Smooth muscle cell (in vitro differentiated cells): ENCODE measurements around the gene SNAPC1. TPM values are rescaled to one million over a fixed set of nuclear protein-coding genes. Genes with fewer than 3 reads are reported as not detected.

Experiments
- DNase-seq: peaks from one replicate; lab custom pipeline; 2025; ENCODE audit not compliant: unreplicated experiment; lab: John Stamatoyannopoulos, UW
- H2AFZ ChIP-seq: fragments of 200-600 bp; sonication (generic); 2 replicates; pipeline ENCODE4 v1.6.0; 2016; ENCODE audit warnings: antibody characterized with exemption, low read depth, mild to moderate bottlenecking
- H3F3A ChIP-seq: fragments of 200-600 bp; sonication (generic); 2 replicates; pipeline ENCODE4 v1.6.0; 2017; ENCODE audit warnings: antibody characterized with exemption, low read depth
- H3K27ac ChIP-seq: fragments of 200-600 bp; sonication (generic); 2 replicates; pipeline ENCODE4 v1.5.1; 2016; ENCODE audit warnings: low read depth, mild to moderate bottlenecking
- H3K27me3 ChIP-seq: fragments of 200-600 bp; sonication (generic); 2 replicates; pipeline ENCODE4 v1.6.1; 2016; ENCODE audit warnings: low read depth, mild to moderate bottlenecking
- H3K36me3 ChIP-seq: fragments of 200-600 bp; sonication (generic); 2 replicates; pipeline ENCODE4 v1.5.1; 2016; ENCODE audit warnings: low read depth
- H3K4me1 ChIP-seq: fragments of 200-600 bp; sonication (generic); 2 replicates; pipeline ENCODE4 v1.5.1; 2016; ENCODE audit warnings: low read depth
- H3K4me2 ChIP-seq: fragments of 200-600 bp; sonication (generic); 2 replicates; pipeline ENCODE4 v1.6.0; 2016; ENCODE audit warnings: mild to moderate bottlenecking
- H3K4me3 ChIP-seq: fragments of 200-600 bp; sonication (generic); 2 replicates; pipeline ENCODE4 v1.5.1; 2016; ENCODE audit warnings: mild to moderate bottlenecking
- H3K79me2 ChIP-seq: fragments of 200-600 bp; sonication (generic); 2 replicates; pipeline ENCODE4 v1.6.0; 2016; ENCODE audit warnings: low read depth, mild to moderate bottlenecking
- H3K9ac ChIP-seq: fragments of 200-600 bp; sonication (generic); 2 replicates; pipeline ENCODE4 v1.6.0; 2016; ENCODE audit warnings: low read depth
- H3K9me3 ChIP-seq: fragments of 200-600 bp; sonication (generic); replicated peaks from 2 replicates; pipeline ENCODE4 v1.5.1; 2016; ENCODE audit warnings: low read depth
- H4K20me1 ChIP-seq: fragments of 200-600 bp; sonication (generic); 2 replicates; pipeline ENCODE4 v1.6.0; 2016; ENCODE audit warnings: low read depth
- WGBS: methylation state at CpG from one replicate; pipeline ENCODE4 v1.1.7; 2016; ENCODE audit warnings: low lambda C conversion rate; 5-methylcytosine and 5-hydroxymethylcytosine counted together
- polyA plus RNA-seq: library from polyadenylated mRNA; unstranded; fragments of >200 nt; fragmentation: Nextera tagmentation; extraction: Ambion mirVana; gene quantifications from 2 replicates; pipeline ENCODE4 v1.2.1, GENCODE V29; 2016
- total RNA-seq: library from RNA; depleted of rRNA; stranded (reverse); fragments of >200 nt; gene quantifications from 2 replicates; pipeline ENCODE4 v1.2.3, GENCODE V29; 2014
- TF ChIP-seq, protein P1 (sequence below): fragments of 200-600 bp; sonication (generic); IDR thresholded peaks from 2 replicates; pipeline ENCODE4 v1.5.1; 2017; ENCODE audit warnings: borderline replicate concordance, mild to moderate bottlenecking, antibody characterized with exemption; ENCODE audit not compliant: insufficient read depth, poor library complexity, severe bottlenecking

The SNAPC1 gene
- total and polyA plus RNA-seq, 2 experiments from 2014 or later: 6.1 to 13.5 TPM

DNA sequence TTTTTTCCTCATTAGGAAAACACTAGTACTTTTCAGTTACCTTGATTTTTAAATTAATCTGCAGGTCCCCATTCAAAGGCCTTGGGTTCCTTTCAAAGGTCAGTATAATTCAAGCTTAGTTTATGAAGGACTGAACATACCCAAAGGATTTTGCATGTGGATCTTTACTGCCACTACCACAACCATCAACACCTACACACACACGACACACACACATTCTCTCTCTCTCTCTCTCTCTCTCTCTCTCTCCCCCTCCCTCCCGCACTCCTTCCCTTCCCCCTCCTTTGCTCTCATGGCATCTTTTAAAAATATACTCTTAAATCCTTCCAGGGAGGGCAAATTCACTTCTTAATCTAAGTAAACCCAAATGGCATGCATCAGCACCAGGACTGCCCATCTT, 38.1 kb upstream of the SNAPC1 start:
- 60% methylated on average over 1 of the region's 2 CpGs for WGBS
- no peaks in the 10 kb centered on the region for H3K27me3 ChIP-seq
- H3K4me3 ChIP-seq: no peak overlapping the region
- peaks cover 22% of the 10 kb centered on the region for H3F3A ChIP-seq
- peaks cover 43% of the 10 kb centered on the region for H3K36me3 ChIP-seq
- H3K9me3 ChIP-seq: no peaks in the 10 kb centered on the region
- H3K4me1 ChIP-seq: peaks cover 9% of the 10 kb centered on the region
- TF ChIP-seq, protein P1, sequence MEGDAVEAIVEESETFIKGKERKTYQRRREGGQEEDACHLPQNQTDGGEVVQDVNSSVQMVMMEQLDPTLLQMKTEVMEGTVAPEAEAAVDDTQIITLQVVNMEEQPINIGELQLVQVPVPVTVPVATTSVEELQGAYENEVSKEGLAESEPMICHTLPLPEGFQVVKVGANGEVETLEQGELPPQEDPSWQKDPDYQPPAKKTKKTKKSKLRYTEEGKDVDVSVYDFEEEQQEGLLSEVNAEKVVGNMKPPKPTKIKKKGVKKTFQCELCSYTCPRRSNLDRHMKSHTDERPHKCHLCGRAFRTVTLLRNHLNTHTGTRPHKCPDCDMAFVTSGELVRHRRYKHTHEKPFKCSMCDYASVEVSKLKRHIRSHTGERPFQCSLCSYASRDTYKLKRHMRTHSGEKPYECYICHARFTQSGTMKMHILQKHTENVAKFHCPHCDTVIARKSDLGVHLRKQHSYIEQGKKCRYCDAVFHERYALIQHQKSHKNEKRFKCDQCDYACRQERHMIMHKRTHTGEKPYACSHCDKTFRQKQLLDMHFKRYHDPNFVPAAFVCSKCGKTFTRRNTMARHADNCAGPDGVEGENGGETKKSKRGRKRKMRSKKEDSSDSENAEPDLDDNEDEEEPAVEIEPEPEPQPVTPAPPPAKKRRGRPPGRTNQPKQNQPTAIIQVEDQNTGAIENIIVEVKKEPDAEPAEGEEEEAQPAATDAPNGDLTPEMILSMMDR: no peak
- H3K79me2 ChIP-seq: peaks cover 99% of the 10 kb centered on the region
- no peak overlapping the region for H3K4me2 ChIP-seq
- DNase-seq: no peak
- no peak overlapping the region for H2AFZ ChIP-seq
- no peak overlapping the region for H3K9ac ChIP-seq
- peaks cover 88% of the 10 kb centered on the region for H4K20me1 ChIP-seq
- peak overlapping the region; percentile 90 for H3K27ac ChIP-seq

DNA sequence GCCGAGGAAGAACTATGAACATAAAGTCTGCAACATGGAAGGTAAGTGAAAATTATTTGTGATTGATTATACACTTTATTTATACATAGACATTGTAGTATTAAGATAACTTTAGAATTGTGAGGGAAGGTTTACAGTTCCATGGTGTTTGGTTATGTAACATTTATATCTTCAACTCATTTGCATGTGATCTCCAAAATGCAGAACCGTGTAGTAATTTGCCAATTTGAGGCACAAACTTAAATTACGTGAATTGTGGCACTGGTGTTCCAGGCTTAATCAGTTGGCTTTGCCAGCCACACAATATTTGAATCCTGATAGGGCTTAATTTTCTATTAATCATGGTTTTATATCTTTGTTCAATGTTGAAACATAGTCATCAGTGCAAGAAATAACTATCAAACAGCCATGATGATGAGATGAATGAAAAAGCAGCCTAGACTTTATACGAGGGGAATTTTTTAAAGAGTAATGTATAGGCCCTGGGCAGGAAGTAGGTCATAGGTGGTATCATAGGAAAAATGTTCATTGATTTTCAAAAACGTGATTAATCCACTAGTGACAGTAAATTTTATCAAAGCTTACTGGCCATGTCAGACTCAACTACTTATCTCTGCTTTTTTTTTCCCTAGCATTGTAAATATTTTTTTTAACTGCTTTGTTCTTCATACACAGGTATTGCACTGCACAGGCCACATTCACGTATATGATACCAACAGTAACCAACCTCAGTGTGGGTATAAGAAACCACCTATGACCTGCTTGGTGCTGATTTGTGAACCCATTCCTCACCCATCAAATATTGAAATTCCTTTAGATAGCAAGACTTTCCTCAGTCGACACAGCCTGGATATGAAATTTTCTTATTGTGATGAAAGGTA, 35.2 kb upstream of the SNAPC1 start:
- H3K4me1 ChIP-seq: no peaks in the 10 kb centered on the region
- H3K79me2 ChIP-seq: peaks cover 99% of the 10 kb centered on the region
- TF ChIP-seq, protein P1: no peak
- no peak overlapping the region for H2AFZ ChIP-seq
- no peak overlapping the region for H3K4me3 ChIP-seq
- no peak overlapping the region for H3K4me2 ChIP-seq
- peaks cover 22% of the 10 kb centered on the region for H3F3A ChIP-seq
- no peaks in the 10 kb centered on the region for H3K9me3 ChIP-seq
- no peaks in the 10 kb centered on the region for H3K27me3 ChIP-seq
- H3K36me3 ChIP-seq: peaks cover 46% of the 10 kb centered on the region
- no peak for DNase-seq
- H4K20me1 ChIP-seq: peaks cover 81% of the 10 kb centered on the region
- H3K27ac ChIP-seq: peak overlapping the region; percentile 59
- 95% methylated on average over 7 of the region's 7 CpGs for WGBS
- no peak overlapping the region for H3K9ac ChIP-seq

DNA sequence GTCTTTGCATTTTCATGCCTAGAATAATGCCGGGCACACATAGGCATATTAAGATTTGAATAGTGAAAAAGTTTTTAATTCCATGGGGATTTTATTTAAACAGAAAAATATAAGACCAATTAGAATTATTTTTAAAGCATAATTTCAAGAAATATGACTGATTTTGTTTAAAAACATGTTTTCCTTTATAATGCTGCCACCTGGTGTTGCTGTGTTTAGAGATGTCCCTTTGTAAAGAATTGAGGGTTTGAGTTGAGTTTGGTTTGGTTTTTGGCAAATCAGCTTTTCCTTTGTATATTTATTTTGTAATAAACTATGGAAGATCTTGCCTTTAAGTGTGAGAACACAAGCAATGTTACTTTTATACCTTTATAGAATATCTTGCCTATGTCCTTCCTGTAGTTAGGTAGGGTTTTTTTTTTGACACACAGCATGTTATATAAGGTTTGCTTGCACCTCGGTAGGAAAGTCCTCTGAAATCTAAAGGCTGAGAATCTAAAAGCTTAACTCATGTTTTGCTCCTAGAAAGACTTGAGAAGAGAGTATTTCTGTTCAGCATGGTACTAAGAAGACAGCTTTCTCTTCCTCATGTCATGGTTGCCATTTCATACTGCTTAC, 31.4 kb upstream of the SNAPC1 start:
- 97% methylated on average over 2 of the region's 2 CpGs for WGBS
- Histone ChIP-seq H3K4me1 (no peaks in the 10 kb centered on the region), H3K27ac (peak overlapping the region; percentile 46), H3K9me3 (no peaks in the 10 kb centered on the region), H3F3A (peaks cover 23% of the 10 kb centered on the region), H4K20me1 (peaks cover 71% of the 10 kb centered on the region), H3K9ac (no peak overlapping the region), H3K79me2 (peaks cover 95% of the 10 kb centered on the region), H3K27me3 (no peaks in the 10 kb centered on the region), H3K4me2 (no peak overlapping the region), H3K36me3 (peaks cover 68% of the 10 kb centered on the region), H2AFZ (no peak overlapping the region), H3K4me3 (no peak overlapping the region)
- no peak for DNase-seq
- TF ChIP-seq, protein P1: peak; percentile 51
